HPDE6-E6E7 (cell line): ENCODE measurements around the gene MALRD1.
A peak's percentile ranks its signal among the peaks of the same experiment; 100 is the strongest.

Experiments
- DNase-seq: peaks from one replicate; pipeline ENCODE4 v3.0.0; 2011; ENCODE audit warnings: missing footprints; ENCODE audit errors: extremely low spot score

Gene MALRD1

GRCh38 chr10:19107406-19107805, 58.8 kb downstream of the MALRD1 start:
- no peak for DNase-seq

GRCh38 chr10:19111501-19112267, 63.1 kb downstream of the MALRD1 start:
- DNase-seq = no peak

GRCh38 chr10:19117438-19117837, 68.8 kb downstream of the MALRD1 start:
- no peak for DNase-seq

- no peak for DNase-seq
Observed at GRCh38 chr10:19119191-19119590, 70.6 kb downstream of the MALRD1 start.

- DNase-seq = no peak
Observed at GRCh38 chr10:19120381-19120908, 71.8 kb downstream of the MALRD1 start.

GRCh38 chr10:19133992-19134391, 85.4 kb downstream of the MALRD1 start:
- no peak for DNase-seq

- DNase-seq = no peak
Observed at GRCh38 chr10:19142967-19143366, 94.4 kb downstream of the MALRD1 start.

- no peak for DNase-seq
Observed at GRCh38 chr10:19144206-19144605, 95.6 kb downstream of the MALRD1 start.

- DNase-seq = no peak
Observed at GRCh38 chr10:19154375-19154774, 105.8 kb downstream of the MALRD1 start.

GRCh38 chr10:19158358-19158757, 109.8 kb downstream of the MALRD1 start:
- no peak for DNase-seq

- no peak for DNase-seq
Observed at GRCh38 chr10:19158870-19159269, 110.3 kb downstream of the MALRD1 start.

- DNase-seq = no peak
Observed at GRCh38 chr10:19164461-19164860, 115.9 kb downstream of the MALRD1 start.

- DNase-seq = no peak
Observed at GRCh38 chr10:19168584-19168983, 120.0 kb downstream of the MALRD1 start.

GRCh38 chr10:19169041-19169440, 120.4 kb downstream of the MALRD1 start:
- no peak for DNase-seq

GRCh38 chr10:19169684-19170083, 121.1 kb downstream of the MALRD1 start:
- no peak for DNase-seq

- no peak for DNase-seq
Observed at GRCh38 chr10:19178675-19179074, 130.1 kb downstream of the MALRD1 start.

GRCh38 chr10:19184891-19185290, 136.3 kb downstream of the MALRD1 start:
- DNase-seq = no peak

GRCh38 chr10:19194866-19195265, 146.3 kb downstream of the MALRD1 start:
- no peak for DNase-seq

- no peak for DNase-seq
Observed at GRCh38 chr10:19195698-19196097, 147.1 kb downstream of the MALRD1 start.

GRCh38 chr10:19200211-19200610, 151.6 kb downstream of the MALRD1 start:
- DNase-seq = no peak

GRCh38 chr10:19204246-19204917, 155.8 kb downstream of the MALRD1 start:
- peak; percentile 0 for DNase-seq

- DNase-seq = no peak
Observed at GRCh38 chr10:19209319-19209718, 160.7 kb downstream of the MALRD1 start.

GRCh38 chr10:19212590-19212989, 164.0 kb downstream of the MALRD1 start:
- DNase-seq = no peak
